H1 (cell line): ENCODE data around the gene SNED1. TPM values are rescaled to one million over a fixed set of nuclear protein-coding genes. Genes with fewer than 3 reads are reported as not detected.

Experiments used
- ASH2L ChIP-seq: fragments of 200-600, 300-600 bp; sonication (generic); IDR thresholded peaks from one replicate; pipeline ENCODE4 v1.7.1; 2017; ENCODE audit warnings: low read length
- CBX8 ChIP-seq: fragments of 300-800, 300-1000 bp; sonication (generic); IDR thresholded peaks from 2 replicates; pipeline ENCODE4 v1.7.1; 2016; ENCODE audit warnings: low read depth, low read length, borderline replicate concordance
- CHD7 ChIP-seq: fragments of 300-600 bp; sonication (generic); IDR thresholded peaks from 2 replicates; pipeline ENCODE4 v1.7.1; 2012; ENCODE audit warnings: low read length, moderate library complexity, mild to moderate bottlenecking, inconsistent platforms; ENCODE audit not compliant: insufficient replicate concordance
- GABPA ChIP-seq: IDR thresholded peaks from 2 replicates; pipeline ENCODE4 v1.6.1; 2011; ENCODE audit warnings: mild to moderate bottlenecking, low read length, moderate library complexity, borderline replicate concordance; ENCODE audit not compliant: insufficient read depth
- MAFK ChIP-seq: IDR thresholded peaks from 2 replicates; pipeline ENCODE4 v1.6.1; 2012; ENCODE audit warnings: low read depth, mild to moderate bottlenecking, improper control_type of control experiment, low read length
- POLR2AphosphoS5 ChIP-seq: IDR thresholded peaks from 2 replicates; pipeline ENCODE4 v1.6.1; 2011; ENCODE audit warnings: low read depth, low read length
- RXRA ChIP-seq: IDR thresholded peaks from 2 replicates; pipeline ENCODE4 v1.6.1; 2011; ENCODE audit warnings: low read depth, mild to moderate bottlenecking, low read length, moderate library complexity; ENCODE audit not compliant: insufficient read depth
- SIX5 ChIP-seq: IDR thresholded peaks from 2 replicates; pipeline ENCODE4 v1.6.1; 2011; ENCODE audit warnings: mild to moderate bottlenecking, low read depth, low read length
- TAF1 ChIP-seq: IDR thresholded peaks from 2 replicates; pipeline ENCODE4 v1.6.1; 2011; ENCODE audit warnings: mild to moderate bottlenecking, low read depth, low read length
- TBP ChIP-seq: IDR thresholded peaks from 2 replicates; pipeline ENCODE4 v1.6.1; 2011; ENCODE audit warnings: low read depth, low read length, improper control_type of control experiment
- YY1 ChIP-seq: IDR thresholded peaks from 2 replicates; pipeline ENCODE4 v1.6.1; 2011; ENCODE audit warnings: low read depth, mild to moderate bottlenecking, low read length
- polyA plus RNA-seq, 7 experiments: library from polyadenylated mRNA; depleted of rRNA in 3 of 7; stranded (reverse) in 5 of 7; unstranded in 2 of 7; fragments of >200 nt in 5 of 7; fragments of 200-250 nt in 2 of 7; gene quantifications; 1 replicate in 5 of 7; 2 replicates in 1 of 7; 4 replicates in 1 of 7; pipeline versions ENCODE4 v1.2.1 to v1.2.3, GENCODE V29; 2011 to 2013; ENCODE audit warnings: missing spikeins in 2 of 7, mixed read lengths in 2 of 7
- total RNA-seq: library from RNA; stranded (reverse); fragmentation: NEBNext Ultra II Directional; extraction: Animal tissue kit (Norgen Biotek cat#: 25700); gene quantifications from 2 replicates; pipeline ENCODE4 v1.2.1, GENCODE V29; 2021

Gene SNED1
- total and polyA plus RNA-seq, 2 of the 8 experiments (the other 6 are each of a cell fraction or from before 2014, with no cell fraction given) = 1.9 TPM

GRCh38 chr2:240997856-240998705 is at the start of gene SNED1 (continued):
- TF ChIP-seq MAFK (no peak), CHD7 (no peak), SIX5 (no peak), TAF1 (no peak), CBX8 (no peak), RXRA (no peak), POLR2AphosphoS5 (no peak), ASH2L (peak; percentile 52), YY1 (no peak), GABPA (0 out of 2 replicates have a peak, but pooled peaks have one; percentile 26), TBP (no peak)
